GM23248 (cell line): ENCODE data around the gene STARD10.

ENCODE experiments used
- EZH2 ChIP-seq: fragments of 200-600 bp; sonication (generic); IDR thresholded peaks from 2 replicates; pipeline ENCODE4 v1.6.1; 2018; ENCODE audit warnings: antibody characterized with exemption, mild to moderate bottlenecking; ENCODE audit not compliant: insufficient read depth, poor library complexity, severe bottlenecking
- EZH2phosphoT487 ChIP-seq: fragments of 200-600 bp; sonication (generic); IDR thresholded peaks from 2 replicates; pipeline ENCODE4 v1.6.1; 2018; ENCODE audit warnings: antibody characterized with exemption, moderate library complexity, mild to moderate bottlenecking, low read depth; ENCODE audit not compliant: insufficient read depth

- no peak for TF ChIP-seq EZH2
- no peak for TF ChIP-seq EZH2phosphoT487
Measured at GRCh38 chr11:72836111-72836510, 42.3 kb upstream of the STARD10 start.
